IMR-90 (cell line): Measurements from ENCODE around the gene ASAP2. TPM values are rescaled to one million over a fixed set of nuclear protein-coding genes. Genes with fewer than 3 reads are reported as not detected.

Experiments used
- ATAC-seq: fragments of 200-7000 bp; cut with Tn5 transposase; 2 replicates; pipeline ENCODE4 v1.9.1; 2020; ENCODE audit warnings: low read depth, mild to moderate bottlenecking, moderate library complexity
- BruUV-seq: library from RNA; stranded (reverse); fragments of 400-500 nt; replicated peaks from 2 replicates; lab custom pipeline; 2021; lab: Mats Ljungman, UMichigan
- CTCF ChIA-PET: fragments of 300-600 bp; formaldehyde crosslinking; extraction: SDS; loops from one replicate; lab custom pipeline; 2021; ENCODE audit warnings: antibody characterized with exemption; lab: Yijun Ruan, JAX
- POLR2A ChIA-PET: fragments of 300-600 bp; sonication (Branson Sonifier 250); formaldehyde crosslinking; loops from one replicate; lab custom pipeline; 2022; ENCODE audit warnings: antibody characterized with exemption; ENCODE audit not compliant: unreplicated experiment; lab: Charles Lee
- DNase-seq: peaks from one replicate; pipeline ENCODE4 v3.0.0; 2013
- H2AFZ ChIP-seq: replicated peaks from 2 replicates; pipeline ENCODE3; 2013; ENCODE audit warnings: low read length, mild to moderate bottlenecking; ENCODE audit not compliant: poor library complexity
- H2AK5ac ChIP-seq: 2 replicates; pipeline ENCODE4 v1.6.1; 2013; ENCODE audit warnings: low read depth, low read length, inconsistent platforms
- H2AK9ac ChIP-seq: replicated peaks from 2 replicates; pipeline ENCODE3; 2013; ENCODE audit warnings: mild to moderate bottlenecking, low read depth, low read length, moderate library complexity; ENCODE audit not compliant: poor library complexity
- H2BK120ac ChIP-seq: 2 replicates; pipeline ENCODE4 v1.6.1; 2013; ENCODE audit warnings: low read depth, low read length, inconsistent platforms
- H2BK15ac ChIP-seq: 3 replicates; pipeline ENCODE4 v1.6.1; 2013; ENCODE audit warnings: low read depth, low read length, inconsistent platforms
- H2BK20ac ChIP-seq: 2 replicates; pipeline ENCODE4 v1.6.1; 2013; ENCODE audit warnings: low read depth, mild to moderate bottlenecking, inconsistent platforms, low read length, moderate library complexity
- H2BK5ac ChIP-seq: 2 replicates; pipeline ENCODE4 v1.6.1; 2013; ENCODE audit warnings: mild to moderate bottlenecking, low read depth, low read length, inconsistent platforms; ENCODE audit not compliant: poor library complexity, severe bottlenecking
- H3K14ac ChIP-seq: replicated peaks from 2 replicates; pipeline ENCODE4 v1.6.1; 2013; ENCODE audit warnings: low read depth, low read length, inconsistent platforms
- H3K18ac ChIP-seq: 2 replicates; pipeline ENCODE4 v1.6.1; 2013; ENCODE audit warnings: low read depth, low read length, control low read depth
- H3K23ac ChIP-seq: 2 replicates; pipeline ENCODE4 v1.6.1; 2013; ENCODE audit warnings: low read depth, low read length, inconsistent platforms
- H3K27ac ChIP-seq: 2 replicates; pipeline ENCODE4 v1.5.1; 2013; ENCODE audit warnings: mild to moderate bottlenecking, control low read depth, low read length; ENCODE audit not compliant: insufficient read depth
- H3K27me3 ChIP-seq: 2 replicates; pipeline ENCODE4 v1.6.1; 2013; ENCODE audit warnings: low read length; ENCODE audit not compliant: control insufficient read depth, insufficient read depth
- H3K36me3 ChIP-seq: 2 replicates; pipeline ENCODE4 v1.6.1; 2013; ENCODE audit warnings: low read length, mixed read lengths; ENCODE audit not compliant: control insufficient read depth, insufficient read depth
- H3K4ac ChIP-seq: 2 replicates; pipeline ENCODE4 v1.6.1; 2013; ENCODE audit warnings: low read depth, low read length, inconsistent platforms
- H3K4me1 ChIP-seq: 2 replicates; pipeline ENCODE4 v1.6.1; 2013; ENCODE audit warnings: low read length, mixed read lengths; ENCODE audit not compliant: control insufficient read depth, insufficient read depth
- H3K4me2 ChIP-seq: 2 replicates; pipeline ENCODE4 v1.6.1; 2013; ENCODE audit warnings: low read depth, mild to moderate bottlenecking, control low read depth, low read length, moderate library complexity
- H3K4me3 ChIP-seq: 2 replicates; pipeline ENCODE4 v1.5.1; 2013; ENCODE audit warnings: low read depth, mild to moderate bottlenecking, control low read depth, low read length, moderate library complexity; ENCODE audit not compliant: insufficient read depth
- H3K56ac ChIP-seq: 2 replicates; pipeline ENCODE4 v1.6.1; 2013; ENCODE audit warnings: low read length, inconsistent platforms; ENCODE audit not compliant: insufficient read depth; ENCODE audit errors: extremely low read depth
- H3K79me1 ChIP-seq, 2 experiments: 2 replicates each; pipeline ENCODE4 v1.6.1; 2013; ENCODE audit warnings: low read length in 2 of 2, inconsistent platforms in 1 of 2, low read depth in 1 of 2
- H3K9ac ChIP-seq: 2 replicates; pipeline ENCODE4 v1.6.1; 2013; ENCODE audit warnings: low read depth, low read length, control low read depth
- H3K9me1 ChIP-seq: 2 replicates; pipeline ENCODE4 v1.6.1; 2013; ENCODE audit warnings: low read length, inconsistent platforms; ENCODE audit not compliant: insufficient read depth
- H3K9me3 ChIP-seq: 2 replicates; pipeline ENCODE4 v1.6.1; 2013; ENCODE audit warnings: low read length; ENCODE audit not compliant: control insufficient read depth, insufficient read depth
- H4K20me1 ChIP-seq: 2 replicates; pipeline ENCODE4 v1.6.1; 2013; ENCODE audit warnings: low read length, inconsistent platforms; ENCODE audit not compliant: insufficient read depth
- H4K5ac ChIP-seq: 2 replicates; pipeline ENCODE4 v1.6.1; 2013; ENCODE audit warnings: mild to moderate bottlenecking, low read depth, low read length, control low read depth
- H4K8ac ChIP-seq, 2 experiments: 2 replicates each; pipeline ENCODE4 v1.6.1; 2013; ENCODE audit warnings: low read depth in 2 of 2, low read length in 2 of 2, control low read depth in 1 of 2, inconsistent platforms in 1 of 2
- H4K91ac ChIP-seq: 2 replicates; pipeline ENCODE4 v1.6.1; 2013; ENCODE audit warnings: low read depth, low read length, inconsistent platforms; ENCODE audit not compliant: insufficient read depth
- BHLHE40 ChIP-seq: fragments of 150-350 bp; IDR thresholded peaks from 2 replicates; pipeline ENCODE4 v1.6.1; 2016; ENCODE audit warnings: mild to moderate bottlenecking, low read depth, low read length
- CEBPB ChIP-seq: IDR thresholded peaks from 2 replicates; pipeline ENCODE4 v1.6.1; 2012; ENCODE audit warnings: low read depth, low read length, improper control_type of control experiment
- CHD1 ChIP-seq: IDR thresholded peaks from 2 replicates; pipeline ENCODE4 v1.6.1; 2012; ENCODE audit warnings: low read depth, low read length, improper control_type of control experiment
- MAFK ChIP-seq: IDR thresholded peaks from 2 replicates; pipeline ENCODE4 v1.6.1; 2012; ENCODE audit warnings: low read depth, low read length, improper control_type of control experiment
- MAZ ChIP-seq: IDR thresholded peaks from 2 replicates; pipeline ENCODE4 v1.6.1; 2012; ENCODE audit warnings: low read depth, mild to moderate bottlenecking, low read length, improper control_type of control experiment, moderate library complexity, borderline replicate concordance
- MXI1 ChIP-seq: IDR thresholded peaks from 2 replicates; pipeline ENCODE4 v1.6.1; 2012; ENCODE audit warnings: low read depth, mild to moderate bottlenecking, low read length, moderate library complexity, borderline replicate concordance
- NFE2L2 ChIP-seq: fragments of 150-350 bp; IDR thresholded peaks from 2 replicates; pipeline ENCODE4 v1.6.1; 2016; ENCODE audit warnings: low read depth, mild to moderate bottlenecking, low read length
- POLR2A ChIP-seq: IDR thresholded peaks from 2 replicates; pipeline ENCODE4 v1.6.1; 2012; ENCODE audit warnings: mild to moderate bottlenecking, low read depth, low read length
- RAD21 ChIP-seq: IDR thresholded peaks from 2 replicates; pipeline ENCODE4 v1.6.1; 2012; ENCODE audit warnings: low read length, improper control_type of control experiment
- RFX5 ChIP-seq: IDR thresholded peaks from 2 replicates; pipeline ENCODE4 v1.8.0; 2012; ENCODE audit warnings: low read depth, mild to moderate bottlenecking, low read length, moderate library complexity
- WGBS, 2 experiments: methylation state at CpG; one replicate each; pipeline versions ENCODE4 v1.1.5 to v1.1.7; 2013; ENCODE audit warnings: missing lambda C conversion rate in 2 of 2; ENCODE audit not compliant: insufficient read length in 1 of 2; ENCODE audit errors: extremely low coverage in 2 of 2; 5-methylcytosine and 5-hydroxymethylcytosine counted together
- dilution Hi-C: fragments of 300-500 bp; cut with HindIII; formaldehyde crosslinking; loops from one replicate; pipeline ENCODE4 v1.14.3; 2018; ENCODE audit warnings: low sequenced_read_pairs; ENCODE audit not compliant: unreplicated experiment
- in situ Hi-C: fragments of 300-500 bp; cut with MboI; formaldehyde crosslinking; loops from 3 replicates; pipeline ENCODE4 v1.14.3; 2019; ENCODE audit warnings: low sequenced_read_pairs, inconsistent platforms, mixed read lengths
- intact Hi-C: fragments of 100-400 bp; cut with micrococcal nuclease; formaldehyde crosslinking; loops from 2 replicates; pipeline ENCODE4 v1.10.0; 2022
- polyA plus RNA-seq, 3 experiments: library from polyadenylated mRNA; depleted of rRNA; stranded (reverse); fragments of >200 nt; gene quantifications; 2 replicates each; pipeline ENCODE4 v1.2.3, GENCODE V29; 2012; ENCODE audit warnings: low replicate concordance in 1 of 3
- total RNA-seq: library from RNA; depleted of rRNA; stranded (reverse); fragments of >200 nt; gene quantifications from 2 replicates; pipeline ENCODE4 v1.2.3, GENCODE V29; 2012
- TF ChIP-seq, protein P1 (sequence below): conservative IDR thresholded peaks from 2 replicates; pipeline ENCODE4 v1.5.1; 2012; ENCODE audit warnings: mild to moderate bottlenecking, low read depth, low read length, improper control_type of control experiment
- TF ChIP-seq, protein P2 (sequence below): fragments of 150-350 bp; IDR thresholded peaks from 2 replicates; pipeline ENCODE4 v1.6.1; 2016; ENCODE audit warnings: low read depth, mild to moderate bottlenecking, low read length, moderate library complexity, borderline replicate concordance

Gene ASAP2
- total and polyA plus RNA-seq, 2 of the 4 experiments (the other 2 are of a cell fraction) = 19.7 to 28.1 TPM

DNA sequence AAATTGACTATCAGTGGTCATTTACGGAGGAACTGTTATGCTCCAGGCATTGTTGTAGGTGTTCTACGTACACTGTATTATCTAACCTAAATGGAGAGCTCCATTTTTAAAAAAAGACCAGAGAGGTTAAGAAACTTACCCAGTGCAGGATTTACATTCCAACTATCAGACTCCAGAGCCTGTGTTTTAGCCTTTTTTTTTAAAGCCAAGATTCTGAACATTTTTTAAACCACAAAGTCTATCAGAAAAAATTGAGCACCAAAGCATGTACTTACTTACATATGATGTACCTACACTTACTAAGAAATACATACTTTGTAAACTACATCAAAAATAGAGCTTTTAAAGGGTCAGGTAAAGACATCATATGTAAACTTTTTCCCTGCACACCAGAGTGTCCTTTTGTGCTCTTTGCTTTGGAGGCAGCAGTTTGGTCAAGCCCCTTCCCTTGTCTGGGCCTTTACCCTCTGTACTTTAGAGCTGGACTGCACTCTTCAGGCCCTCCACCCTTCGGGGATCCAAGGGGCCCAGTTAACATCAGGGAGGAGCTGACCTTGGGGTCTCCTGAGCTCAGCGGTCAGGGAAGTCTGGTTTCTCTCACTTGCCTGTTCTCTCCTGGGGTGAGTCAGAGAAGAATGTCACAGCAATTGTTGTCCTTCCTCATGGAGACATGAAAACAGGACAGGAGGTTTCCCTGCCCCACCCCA lies 158.3 kb downstream of the ASAP2 start (continued):
- TF ChIP-seq, protein P1, sequence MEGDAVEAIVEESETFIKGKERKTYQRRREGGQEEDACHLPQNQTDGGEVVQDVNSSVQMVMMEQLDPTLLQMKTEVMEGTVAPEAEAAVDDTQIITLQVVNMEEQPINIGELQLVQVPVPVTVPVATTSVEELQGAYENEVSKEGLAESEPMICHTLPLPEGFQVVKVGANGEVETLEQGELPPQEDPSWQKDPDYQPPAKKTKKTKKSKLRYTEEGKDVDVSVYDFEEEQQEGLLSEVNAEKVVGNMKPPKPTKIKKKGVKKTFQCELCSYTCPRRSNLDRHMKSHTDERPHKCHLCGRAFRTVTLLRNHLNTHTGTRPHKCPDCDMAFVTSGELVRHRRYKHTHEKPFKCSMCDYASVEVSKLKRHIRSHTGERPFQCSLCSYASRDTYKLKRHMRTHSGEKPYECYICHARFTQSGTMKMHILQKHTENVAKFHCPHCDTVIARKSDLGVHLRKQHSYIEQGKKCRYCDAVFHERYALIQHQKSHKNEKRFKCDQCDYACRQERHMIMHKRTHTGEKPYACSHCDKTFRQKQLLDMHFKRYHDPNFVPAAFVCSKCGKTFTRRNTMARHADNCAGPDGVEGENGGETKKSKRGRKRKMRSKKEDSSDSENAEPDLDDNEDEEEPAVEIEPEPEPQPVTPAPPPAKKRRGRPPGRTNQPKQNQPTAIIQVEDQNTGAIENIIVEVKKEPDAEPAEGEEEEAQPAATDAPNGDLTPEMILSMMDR = no peak

DNA sequence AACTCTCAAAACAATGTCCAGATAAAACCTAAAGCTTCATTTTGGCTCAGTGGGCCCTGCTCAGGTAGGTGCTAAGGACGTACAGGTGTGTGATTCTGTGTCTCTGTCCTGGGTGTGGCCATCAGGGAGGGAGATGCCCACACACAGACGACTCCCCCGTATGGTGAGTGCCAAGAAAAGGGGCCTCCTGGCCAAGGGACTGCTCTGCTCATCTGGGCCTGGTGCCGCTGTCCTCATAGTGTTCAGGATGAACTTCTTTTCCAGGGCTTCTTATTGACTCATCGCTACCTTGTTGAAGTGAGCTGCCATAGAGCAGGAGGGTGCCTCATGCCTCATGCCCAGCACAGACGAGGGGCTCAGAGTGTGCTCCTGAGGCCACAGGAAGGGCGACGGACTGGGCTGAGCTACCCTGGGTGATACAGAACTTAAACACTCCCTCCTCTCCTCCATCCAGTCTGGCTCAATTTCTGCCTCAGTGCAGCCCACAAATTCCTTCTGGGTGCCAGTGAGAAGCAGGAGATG lies 158.9 kb downstream of the ASAP2 start:
- no peak overlapping the region for H2BK5ac ChIP-seq
- H3K4me2 ChIP-seq = no peak overlapping the region
- no peak overlapping the region for H3K27ac ChIP-seq
- H3K14ac ChIP-seq = no peak overlapping the region; the same call in 1 of the 2 replicates
- no peak overlapping the region for H2AK5ac ChIP-seq
- dilution Hi-C loops = no loop called here
- H3K9me3 ChIP-seq = no peaks in the 10 kb centered on the region
- no peak overlapping the region for H2AFZ ChIP-seq
- peaks cover 16% of the 10 kb centered on the region for H3K9me1 ChIP-seq
- POLR2A ChIA-PET = no interaction called here
- in situ Hi-C loops = no loop called here
- no peak overlapping the region for H3K23ac ChIP-seq
- H2BK120ac ChIP-seq = no peak overlapping the region
- DNase-seq = no peak
- H4K8ac ChIP-seq = no peak overlapping the region
- TF ChIP-seq, protein P2, sequence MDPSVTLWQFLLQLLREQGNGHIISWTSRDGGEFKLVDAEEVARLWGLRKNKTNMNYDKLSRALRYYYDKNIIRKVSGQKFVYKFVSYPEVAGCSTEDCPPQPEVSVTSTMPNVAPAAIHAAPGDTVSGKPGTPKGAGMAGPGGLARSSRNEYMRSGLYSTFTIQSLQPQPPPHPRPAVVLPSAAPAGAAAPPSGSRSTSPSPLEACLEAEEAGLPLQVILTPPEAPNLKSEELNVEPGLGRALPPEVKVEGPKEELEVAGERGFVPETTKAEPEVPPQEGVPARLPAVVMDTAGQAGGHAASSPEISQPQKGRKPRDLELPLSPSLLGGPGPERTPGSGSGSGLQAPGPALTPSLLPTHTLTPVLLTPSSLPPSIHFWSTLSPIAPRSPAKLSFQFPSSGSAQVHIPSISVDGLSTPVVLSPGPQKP = no peak
- TF ChIP-seq MXI1 = no peak
- no peak for TF ChIP-seq RAD21
- no peak for TF ChIP-seq MAZ
- TF ChIP-seq POLR2A = no peak
- TF ChIP-seq CEBPB = no peak
- no peak for TF ChIP-seq RFX5
- no peak for TF ChIP-seq NFE2L2
- no peak for TF ChIP-seq BHLHE40
- TF ChIP-seq CHD1 = no peak
- no peak for TF ChIP-seq MAFK
- no peaks in the 10 kb centered on the region for H4K20me1 ChIP-seq
- no peak overlapping the region for H3K56ac ChIP-seq
- ATAC-seq = no peak
- H2BK20ac ChIP-seq = no peak overlapping the region
- H3K18ac ChIP-seq = no peak overlapping the region
- peaks cover 42% of the 10 kb centered on the region for H3K36me3 ChIP-seq
- intact Hi-C loops = no loop called here
- H3K9ac ChIP-seq = no peak overlapping the region
- peak overlapping the region; percentile 70 for H2AK9ac ChIP-seq
- BruUV-seq = no TSS peak
- H3K4me3 ChIP-seq = no peak overlapping the region
- no peak overlapping the region for H2BK15ac ChIP-seq
- H3K4me1 ChIP-seq = peaks cover 6% of the 10 kb centered on the region
- CTCF ChIA-PET = no interaction called here
- H3K27me3 ChIP-seq = no peaks in the 10 kb centered on the region
- no CpG with 5 or more reads among the region's 8 CpGs for WGBS, 2 experiments
- no peak overlapping the region for H4K5ac ChIP-seq
- peaks cover 12 to 44% of the 10 kb centered on the region in 2 experiments; a peak in 3 of 4 replicates for H3K79me1 ChIP-seq
- H3K4ac ChIP-seq = no peak overlapping the region
- peak overlapping the region; percentile 32; the same call in 1 of the 2 replicates for H4K91ac ChIP-seq
